Hematopoietic multipotent progenitor cell (in vitro differentiated cells): ENCODE results near the gene LCN6. TPM values are rescaled to one million over a fixed set of nuclear protein-coding genes. Genes with fewer than 3 reads are reported as not detected.

Source experiments
- DNase-seq, 3 donors: peaks; one replicate each; pipeline ENCODE4 v3.0.0-alpha.2; 2011 to 2015; ENCODE audit warnings: low read depth in 2 of 3, low spot score in 2 of 3
- total RNA-seq: library from RNA; depleted of rRNA; stranded (reverse); fragments of >200 nt; gene quantifications from one replicate; pipeline ENCODE4 v1.2.3, GENCODE V29; 2012

The LCN6 gene
- total RNA-seq, 1 donor, result 0.81 TPM

- DNase-seq, result no peak
These were observed 2.2 kb downstream of the LCN6 start for GRCh38 chr9:136746155-136746490.

- DNase-seq, result no peak
These were observed 2.8 kb downstream of the LCN6 start for GRCh38 chr9:136745389-136746154.

GRCh38 chr9:136744773-136745172, 3.6 kb downstream of the LCN6 start:
- no peak for DNase-seq

GRCh38 chr9:136743639-136744211, 4.6 kb downstream of the LCN6 start:
- no peak for DNase-seq

- no peak for DNase-seq
These were observed 5.5 kb downstream of the LCN6 start, which contains the start of gene LCN10 for GRCh38 chr9:136742591-136743391. Gene LCN10 (minus strand): TSS chr9:136742940. CDS start chr9:136742903, 37 bp downstream.

- DNase-seq, result no peak
These were observed 6.3 kb downstream of the LCN6 start for GRCh38 chr9:136741883-136742571.

GRCh38 chr9:136740971-136741882, 7.1 kb downstream of the LCN6 start:
- DNase-seq, result no peak

GRCh38 chr9:136740491-136740890, 7.8 kb downstream of the LCN6 start:
- no peak for DNase-seq

- DNase-seq, result no peak
These were observed 8.3 kb downstream of the LCN6 start for GRCh38 chr9:136740069-136740468.

- DNase-seq, result no peak
These were observed 8.8 kb downstream of the LCN6 start for GRCh38 chr9:136739509-136739908.

GRCh38 chr9:136738960-136739359, 9.4 kb downstream of the LCN6 start:
- DNase-seq, result no peak

GRCh38 chr9:136735812-136736480, 12.4 kb downstream of the LCN6 start:
- no peak for DNase-seq

- DNase-seq, result no peak
These were observed 13.4 kb downstream of the LCN6 start for GRCh38 chr9:136734837-136735496.

GRCh38 chr9:136733611-136734010, 14.7 kb downstream of the LCN6 start:
- no peak for DNase-seq

- no peak for DNase-seq
These were observed 15.7 kb downstream of the LCN6 start for GRCh38 chr9:136732444-136733178.

- DNase-seq, result no peak
These were observed 18.4 kb downstream of the LCN6 start for GRCh38 chr9:136729926-136730325.

GRCh38 chr9:136729144-136729543, 19.2 kb downstream of the LCN6 start:
- no peak for DNase-seq

- DNase-seq, result no peak
These were observed 19.7 kb downstream of the LCN6 start for GRCh38 chr9:136728548-136729123.
